HFF-Myc (cell line): ENCODE measurements around the gene AK2.

Experiments
- DNase-seq: peaks from one replicate; pipeline ENCODE4 v3.0.0-alpha.2; 2011; ENCODE audit warnings: low read depth; ENCODE audit errors: extremely low read depth
- H3K4me3 ChIP-seq: replicated peaks from 2 replicates; pipeline ENCODE4 v1.5.1; 2011; ENCODE audit warnings: low read depth, mild to moderate bottlenecking, control low read depth, low read length
- TF ChIP-seq, protein P1 (sequence below): IDR thresholded peaks from 2 replicates; pipeline ENCODE4 v1.5.1; 2012; ENCODE audit warnings: mild to moderate bottlenecking, low read depth, low read length, control low read depth; ENCODE audit errors: missing control alignments

The AK2 gene

GRCh38 chr1:33043267-33044092 lies 6.8 kb upstream of the AK2 start:
- DNase-seq = no peak
- H3K4me3 ChIP-seq = no peak overlapping the region
- TF ChIP-seq, protein P1, sequence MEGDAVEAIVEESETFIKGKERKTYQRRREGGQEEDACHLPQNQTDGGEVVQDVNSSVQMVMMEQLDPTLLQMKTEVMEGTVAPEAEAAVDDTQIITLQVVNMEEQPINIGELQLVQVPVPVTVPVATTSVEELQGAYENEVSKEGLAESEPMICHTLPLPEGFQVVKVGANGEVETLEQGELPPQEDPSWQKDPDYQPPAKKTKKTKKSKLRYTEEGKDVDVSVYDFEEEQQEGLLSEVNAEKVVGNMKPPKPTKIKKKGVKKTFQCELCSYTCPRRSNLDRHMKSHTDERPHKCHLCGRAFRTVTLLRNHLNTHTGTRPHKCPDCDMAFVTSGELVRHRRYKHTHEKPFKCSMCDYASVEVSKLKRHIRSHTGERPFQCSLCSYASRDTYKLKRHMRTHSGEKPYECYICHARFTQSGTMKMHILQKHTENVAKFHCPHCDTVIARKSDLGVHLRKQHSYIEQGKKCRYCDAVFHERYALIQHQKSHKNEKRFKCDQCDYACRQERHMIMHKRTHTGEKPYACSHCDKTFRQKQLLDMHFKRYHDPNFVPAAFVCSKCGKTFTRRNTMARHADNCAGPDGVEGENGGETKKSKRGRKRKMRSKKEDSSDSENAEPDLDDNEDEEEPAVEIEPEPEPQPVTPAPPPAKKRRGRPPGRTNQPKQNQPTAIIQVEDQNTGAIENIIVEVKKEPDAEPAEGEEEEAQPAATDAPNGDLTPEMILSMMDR = no peak

GRCh38 chr1:33042831-33043230 lies 6.1 kb upstream of the AK2 start:
- DNase-seq = no peak
- TF ChIP-seq, protein P1 = no peak
- H3K4me3 ChIP-seq = no peak overlapping the region

DNA sequence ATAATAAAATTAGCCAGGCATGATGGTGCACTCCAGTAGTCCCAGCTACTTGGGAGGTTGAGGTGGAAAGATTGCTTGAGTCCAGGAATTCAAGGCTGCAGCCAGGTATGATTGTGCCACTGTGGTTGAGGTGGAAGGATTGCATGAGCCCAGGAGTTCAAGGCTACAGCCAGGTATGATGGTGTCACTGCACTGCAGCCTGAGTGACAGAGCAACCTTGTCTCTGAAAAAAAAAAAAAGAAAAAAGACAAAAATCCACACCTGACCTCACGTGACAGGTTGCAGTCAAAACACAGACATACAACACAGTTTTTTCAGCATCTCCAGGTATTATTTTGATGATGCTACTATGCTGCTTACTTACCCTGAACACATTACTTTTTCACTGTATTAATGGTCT lies 4.3 kb upstream of the AK2 start:
- H3K4me3 ChIP-seq = no peak overlapping the region
- TF ChIP-seq, protein P1 = no peak
- no peak for DNase-seq

- no peak for DNase-seq
- TF ChIP-seq, protein P1 = no peak
- H3K4me3 ChIP-seq = no peak overlapping the region
Measured at GRCh38 chr1:33039840-33040239, 3.2 kb upstream of the AK2 start.

DNA sequence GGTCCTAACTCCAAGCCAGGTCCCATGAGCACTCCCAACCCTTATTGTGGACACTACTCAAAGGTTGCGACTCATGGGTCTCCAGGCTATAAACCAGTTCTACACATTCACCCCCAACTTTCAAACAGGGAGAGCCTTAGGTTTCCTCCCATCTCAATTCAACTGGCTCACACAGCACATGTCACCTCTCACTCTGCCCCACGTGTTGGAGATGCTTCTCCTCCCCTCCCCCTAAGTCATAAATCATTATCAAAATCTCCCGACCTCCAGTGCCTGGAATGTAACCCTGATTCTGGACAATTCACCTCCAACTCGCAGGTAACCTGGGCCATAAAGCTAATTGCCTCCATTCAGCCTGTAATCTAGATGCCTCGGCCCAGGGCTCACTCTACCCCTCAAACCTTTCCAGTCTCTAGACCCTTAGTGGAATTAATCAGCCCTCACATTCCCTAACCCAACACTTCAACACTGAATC lies 595 bp downstream of the AK2 start:
- TF ChIP-seq, protein P1 = no peak
- H3K4me3 ChIP-seq = peak overlapping the region; percentile 95
- DNase-seq = no peak

DNA sequence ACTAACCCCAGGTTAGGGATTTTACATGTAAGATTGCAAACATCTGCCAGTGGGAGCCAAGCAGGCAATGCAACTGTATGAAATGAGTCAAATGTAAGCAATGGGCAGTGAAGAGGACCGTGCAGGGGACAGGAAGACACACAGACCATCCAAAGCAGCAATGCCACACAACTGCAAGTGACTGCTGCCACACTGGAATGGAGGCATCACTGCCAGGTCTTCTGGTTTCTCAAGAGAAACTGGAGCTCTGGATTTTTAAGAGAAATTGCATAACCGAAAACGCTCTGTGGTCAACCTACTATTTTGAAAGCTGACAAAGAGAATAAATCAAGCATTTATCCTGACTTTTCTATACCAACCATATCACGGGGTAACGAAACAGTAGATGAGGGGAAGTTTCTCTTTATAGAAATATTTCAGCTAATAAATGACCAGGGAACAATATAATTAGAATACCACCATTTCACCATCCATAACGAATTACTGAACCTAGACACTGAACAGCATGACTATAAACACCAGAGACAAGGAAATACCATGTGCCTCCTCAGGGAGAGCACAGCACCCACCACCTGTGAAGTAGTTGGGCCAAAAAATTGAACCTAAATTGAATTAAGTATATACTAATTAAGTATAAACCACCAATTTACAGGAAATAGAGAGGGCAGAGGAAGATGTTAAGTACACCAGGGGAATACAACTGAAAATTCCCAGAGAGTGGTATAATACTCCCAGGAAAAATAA lies 4.4 kb downstream of the AK2 start:
- H3K4me3 ChIP-seq = no peak overlapping the region
- no peak for DNase-seq
- TF ChIP-seq, protein P1 = no peak
